GM18907 (cell line): ENCODE measurements around the gene MROH7.

Source experiments
- ATAC-seq: cut with Tn5 transposase; IDR thresholded peaks from one replicate; pipeline ENCODE4 v1.9.1; 2021; ENCODE audit warnings: mild to moderate bottlenecking, moderate library complexity; ENCODE audit not compliant: unreplicated experiment

MROH7 gene

DNA sequence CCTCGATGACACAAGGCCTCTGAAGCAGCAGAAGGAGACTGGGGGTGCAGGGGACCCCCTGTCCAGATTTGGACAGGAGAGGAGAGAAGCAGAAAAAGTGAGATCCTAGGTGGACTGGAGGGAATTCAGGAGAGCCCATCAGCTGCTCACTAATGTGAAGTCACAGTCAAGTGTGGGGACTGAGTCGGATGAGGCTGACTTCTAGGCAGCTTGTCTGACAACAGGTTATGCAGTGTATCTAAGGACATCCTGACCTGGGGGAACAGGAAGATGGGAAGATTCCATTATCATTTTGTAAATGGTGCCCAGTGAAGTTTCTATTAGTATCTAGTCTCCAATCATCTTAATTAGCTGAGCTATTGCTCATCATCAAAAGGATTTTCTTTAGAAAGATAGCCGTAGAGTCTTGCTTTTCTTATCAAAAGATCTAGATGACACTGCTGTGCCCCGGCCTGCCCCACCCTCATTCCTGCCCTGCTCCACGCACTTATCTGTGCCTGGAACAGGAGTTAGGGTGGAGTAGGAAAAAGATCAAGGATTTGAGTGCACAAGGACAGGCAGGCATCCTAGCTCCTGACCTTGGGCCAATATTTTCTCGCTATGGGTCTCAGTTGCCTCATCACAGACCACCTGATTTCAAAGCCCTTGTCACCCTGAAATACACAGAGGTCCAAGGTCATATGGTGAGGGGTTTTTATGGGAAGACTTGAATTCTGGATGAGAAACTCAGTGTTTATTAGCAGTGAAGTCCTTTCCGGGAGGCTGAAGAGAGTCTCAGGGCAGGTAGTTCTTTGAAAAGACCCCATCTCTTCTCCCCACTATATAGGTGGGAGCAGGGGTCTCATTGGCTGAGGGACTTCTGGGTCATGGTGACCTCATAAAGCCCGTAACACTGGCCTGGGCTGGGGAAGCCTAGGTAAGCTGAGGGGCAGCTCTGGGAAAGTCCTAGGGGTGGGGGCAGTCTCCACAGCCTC lies at the start of gene MROH7:
Gene MROH7 (plus strand): TSS at position 924 of the 974 bp plus-strand sequence. CDS start 11,141 bp downstream, outside the sequence.
- no peak for ATAC-seq

DNA sequence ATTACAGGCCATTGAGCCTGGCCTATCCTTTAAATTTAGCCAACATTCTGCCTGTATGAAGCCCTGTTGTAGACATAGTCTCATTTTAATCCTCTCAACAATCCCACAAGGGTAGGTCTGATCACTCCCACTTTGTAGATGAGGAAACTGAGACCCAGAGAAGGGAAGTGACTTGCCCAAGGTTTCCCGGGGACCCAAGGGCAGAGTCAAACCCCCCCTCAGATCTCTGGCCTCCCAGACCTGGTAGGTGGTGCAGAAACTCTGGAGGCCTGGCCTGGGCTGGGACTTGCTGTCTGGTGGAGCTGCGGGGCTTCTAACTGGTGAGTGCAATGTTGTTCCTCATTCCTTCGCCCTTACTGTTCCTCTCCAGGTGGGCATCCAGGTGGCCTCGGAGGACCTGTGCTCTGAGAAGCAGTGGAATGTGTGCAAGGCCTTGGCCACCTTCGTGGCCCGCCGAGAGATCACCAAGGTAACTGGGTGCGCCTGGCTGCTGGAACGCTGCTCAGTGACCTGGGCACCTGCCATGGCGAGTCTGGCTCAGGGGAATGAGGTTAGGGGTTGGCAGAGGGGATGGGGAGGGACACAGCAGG lies 47.9 kb upstream of the MROH7 start:
- no peak for ATAC-seq

DNA sequence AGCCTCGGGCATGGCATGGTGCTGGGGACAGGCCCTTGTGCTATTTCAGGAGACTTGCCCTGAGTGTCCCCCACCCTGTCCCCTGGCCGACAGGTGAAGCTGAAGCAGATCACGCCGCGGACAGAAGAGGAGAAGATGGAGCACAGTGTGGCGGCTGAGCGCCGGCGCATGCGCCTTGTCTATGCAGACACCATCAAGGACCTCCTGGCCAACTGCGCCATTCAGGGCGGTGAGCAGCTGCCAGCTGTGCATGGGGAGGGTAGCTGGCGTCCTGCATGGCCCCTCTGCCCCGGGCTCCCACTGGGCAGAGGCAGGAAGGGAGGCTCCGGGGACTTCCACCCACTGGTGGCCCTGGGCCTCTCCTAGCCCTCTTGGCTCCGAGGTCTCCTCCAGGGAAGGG lies 47.1 kb upstream of the MROH7 start:
- ATAC-seq: no peak

DNA sequence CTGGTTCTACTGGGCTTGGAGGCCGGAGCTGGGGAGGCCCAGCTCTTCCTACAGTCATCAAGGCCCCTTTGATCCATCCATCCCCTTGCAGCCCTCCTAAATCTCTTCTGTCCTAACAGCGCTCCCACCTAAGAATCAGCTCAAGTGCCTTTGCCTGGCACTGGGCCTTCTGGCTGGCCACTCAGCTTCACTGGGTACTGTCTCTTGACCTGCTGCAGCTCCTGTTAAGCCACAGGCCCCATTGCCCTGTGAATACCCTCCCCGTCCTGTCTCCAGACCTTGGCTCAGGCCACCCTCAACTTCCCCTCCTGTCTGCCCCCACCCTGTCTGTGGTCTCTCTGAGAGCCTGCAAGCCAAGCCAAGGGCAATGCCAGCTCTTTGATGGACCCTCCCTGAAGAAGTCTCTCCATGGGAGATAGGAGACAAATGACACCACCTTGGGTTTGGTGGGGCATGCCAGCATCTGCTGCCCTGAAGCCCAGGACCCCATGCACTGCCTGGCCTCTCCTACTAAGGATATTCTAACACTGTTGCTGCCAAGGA lies 45.6 kb upstream of the MROH7 start:
- no peak for ATAC-seq

DNA sequence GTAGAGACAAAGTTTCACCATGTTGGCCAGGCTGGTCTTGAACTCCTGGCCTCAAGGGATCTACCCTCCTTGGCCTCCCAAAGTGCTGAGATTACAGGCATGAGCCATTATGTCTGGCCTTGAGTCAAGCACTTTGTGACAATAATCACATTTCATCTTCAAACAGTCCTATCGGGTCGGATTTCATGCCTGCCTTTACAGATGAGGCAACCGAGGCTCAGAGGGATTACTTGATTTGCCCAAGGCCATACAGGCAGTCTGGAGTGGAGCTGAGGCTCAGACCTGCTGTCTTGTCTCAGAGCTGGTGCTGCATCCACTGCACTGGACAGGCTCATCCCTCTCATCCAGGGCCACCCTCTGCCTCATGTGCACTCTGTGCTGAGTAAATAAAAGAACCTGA lies 44.8 kb upstream of the MROH7 start:
- ATAC-seq: no peak

DNA sequence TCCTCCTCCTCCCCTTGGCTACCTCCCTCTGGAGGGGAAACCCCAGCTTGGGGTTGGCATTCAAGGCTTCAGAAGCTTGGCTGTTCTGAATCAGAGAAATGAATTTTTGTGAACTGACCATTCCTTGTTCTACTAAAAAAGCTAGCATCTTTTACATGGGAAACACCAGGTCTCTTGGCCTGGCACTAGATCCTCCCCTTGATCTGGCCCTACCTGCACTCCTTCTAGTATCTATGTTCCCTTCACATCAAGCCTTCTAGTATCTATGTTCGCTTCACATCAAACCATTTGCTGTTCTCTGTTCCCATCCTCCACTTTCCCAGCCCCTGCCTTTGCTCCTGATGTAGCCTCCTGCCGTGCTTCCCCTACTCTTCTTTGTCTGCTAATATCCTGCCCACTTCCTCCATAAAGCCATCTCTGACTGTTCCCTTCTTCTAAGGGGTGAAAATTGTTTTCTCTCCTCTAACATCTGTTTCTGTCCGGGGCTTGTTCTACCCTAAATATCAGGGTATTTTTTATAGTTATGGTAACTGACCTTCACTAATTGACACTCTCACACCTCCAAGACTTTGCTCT lies 44.0 kb upstream of the MROH7 start:
- ATAC-seq: no peak

DNA sequence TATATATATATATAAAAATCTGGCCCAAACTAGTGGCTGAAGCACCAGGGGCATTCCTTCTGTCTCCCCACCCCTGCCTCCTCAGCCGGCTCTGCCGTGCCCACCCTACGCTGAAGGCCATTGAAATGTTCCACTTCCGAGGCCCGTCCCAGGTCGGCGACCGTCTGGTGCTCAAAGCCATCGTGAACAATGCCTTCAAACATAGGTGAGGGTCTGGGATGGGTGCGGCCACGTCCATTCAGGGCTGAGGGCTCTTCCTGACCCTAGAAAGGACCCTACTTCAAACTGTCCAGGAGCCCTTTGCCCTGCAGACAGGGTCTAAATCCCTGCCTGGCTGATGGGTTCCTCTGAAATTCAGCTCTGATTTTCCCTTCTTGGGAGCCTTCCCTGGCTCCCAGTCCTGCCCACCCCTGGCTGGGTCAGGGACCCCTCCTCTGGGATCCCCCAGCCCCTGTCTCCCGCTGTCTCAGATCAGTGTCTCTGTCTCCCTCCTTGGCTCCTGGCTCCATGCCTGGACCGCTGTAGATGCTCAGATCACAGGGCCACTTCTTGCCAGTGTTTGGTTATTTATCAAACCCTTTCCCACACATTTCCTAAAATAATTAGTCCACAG lies 42.3 kb upstream of the MROH7 start:
- no peak for ATAC-seq

DNA sequence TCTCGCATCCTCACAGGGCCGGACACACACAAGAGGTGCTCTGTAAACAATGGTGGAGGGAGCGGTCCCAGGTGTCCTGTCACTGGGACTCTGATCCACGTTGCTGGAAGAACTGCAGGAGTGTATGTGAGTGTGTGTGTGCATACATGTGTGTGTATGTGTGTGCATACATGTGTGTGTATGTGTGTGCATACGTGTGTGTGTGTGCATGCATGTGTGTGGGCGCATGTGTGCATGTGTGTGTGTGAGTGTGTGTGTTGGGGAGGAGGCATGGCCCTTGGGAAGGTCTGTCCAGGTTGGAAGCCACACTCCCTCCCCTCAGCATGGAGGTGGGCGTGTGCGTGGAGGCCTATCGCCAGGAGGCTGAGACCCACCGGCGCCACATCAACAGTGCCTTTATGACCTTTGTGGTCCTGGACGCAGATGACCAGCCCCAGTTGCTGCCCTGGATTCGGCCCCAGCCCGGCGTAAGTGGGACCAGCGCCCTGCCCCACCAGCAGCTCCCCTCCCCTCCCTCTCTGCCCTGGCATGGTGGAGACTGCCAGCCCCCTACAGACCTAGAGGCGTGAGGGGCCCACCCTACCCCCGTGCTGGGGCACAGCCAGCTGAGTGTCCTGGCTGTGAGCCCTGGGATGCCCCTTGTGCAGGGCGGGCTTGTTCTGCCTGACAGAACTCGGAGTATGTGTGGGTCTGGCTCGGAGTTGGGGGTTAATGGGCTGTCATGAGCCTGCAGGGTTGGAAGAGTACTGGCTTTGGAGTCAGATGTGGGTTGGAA lies 40.5 kb upstream of the MROH7 start:
- ATAC-seq: no peak

DNA sequence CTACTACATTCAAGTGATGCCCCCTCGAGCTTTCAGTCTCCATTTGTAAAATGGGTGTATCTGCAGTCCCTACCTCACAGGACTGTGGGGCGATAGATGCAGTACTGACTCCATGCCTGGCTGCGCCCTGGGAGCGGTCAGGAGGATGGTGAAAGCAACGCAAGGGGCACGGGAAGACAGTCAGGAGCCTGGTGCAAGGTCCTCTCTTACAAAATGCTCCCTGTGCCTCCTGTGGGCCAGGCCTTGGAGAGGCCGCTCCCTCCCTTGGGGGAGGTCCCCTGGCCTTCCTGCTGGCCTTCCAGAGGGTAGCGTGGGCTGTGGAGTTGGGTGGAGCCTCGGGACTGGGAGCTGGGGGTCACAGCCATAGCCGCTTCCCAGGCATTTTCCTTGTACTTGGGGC lies 39.9 kb upstream of the MROH7 start:
- no peak for ATAC-seq

DNA sequence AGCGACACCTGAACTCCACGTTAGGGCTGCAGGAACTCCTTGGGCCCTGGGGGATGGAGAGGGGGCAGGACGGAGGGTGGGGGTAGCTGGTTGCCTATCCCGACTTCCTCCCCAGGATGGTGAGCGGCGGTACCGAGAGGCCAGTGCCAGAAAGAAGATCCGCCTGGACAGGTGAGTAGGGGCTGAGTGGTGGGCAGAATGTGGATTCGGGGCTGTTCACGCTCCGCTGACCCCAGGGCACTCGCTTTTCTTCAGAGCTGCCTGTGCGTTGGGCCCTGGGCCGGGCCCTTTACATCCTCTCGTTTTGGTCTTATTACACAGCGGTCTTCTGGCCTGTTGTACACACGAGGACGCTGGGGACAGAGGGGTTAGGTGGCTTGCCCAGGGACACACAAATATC lies 39.0 kb upstream of the MROH7 start:
- no peak for ATAC-seq

DNA sequence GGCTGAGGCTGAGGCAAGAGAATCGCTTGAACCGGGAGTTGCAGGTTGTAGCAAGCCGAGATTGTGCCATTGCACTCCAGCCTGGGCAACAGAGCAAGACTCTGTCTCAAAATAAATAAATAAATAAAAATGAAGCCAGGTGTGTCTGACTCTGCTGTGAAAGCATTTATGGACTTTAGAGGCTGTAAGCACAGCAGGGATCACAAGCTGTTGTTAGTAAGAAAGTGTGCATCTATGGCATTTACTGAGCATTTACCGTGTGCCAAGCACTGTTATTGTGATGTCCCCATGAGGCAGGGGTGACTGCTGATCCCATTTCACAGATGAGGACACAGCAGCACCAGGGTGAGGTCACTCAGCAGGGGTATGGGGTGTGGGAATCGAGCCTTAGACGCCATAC lies 38.3 kb upstream of the MROH7 start:
- no peak for ATAC-seq

DNA sequence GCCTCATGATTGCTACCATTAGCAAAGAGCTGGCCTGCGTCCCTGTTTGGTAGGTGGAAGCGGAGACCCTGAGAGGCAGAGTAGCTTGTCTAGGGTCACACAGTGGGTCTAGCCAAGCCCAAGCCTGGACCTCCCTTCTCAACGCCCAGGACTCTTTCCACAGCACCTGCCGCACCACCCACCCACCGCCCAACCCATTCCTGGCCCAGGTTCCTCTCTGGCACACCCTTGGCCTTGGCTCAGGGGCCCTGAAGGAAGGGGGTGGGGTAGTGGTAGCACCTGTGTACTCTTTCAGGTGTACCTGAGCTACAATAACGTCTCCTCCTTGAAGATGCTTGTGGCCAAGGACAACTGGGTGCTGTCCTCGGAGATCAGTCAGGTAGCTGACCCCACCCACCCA lies 37.5 kb upstream of the MROH7 start:
- ATAC-seq: no peak

DNA sequence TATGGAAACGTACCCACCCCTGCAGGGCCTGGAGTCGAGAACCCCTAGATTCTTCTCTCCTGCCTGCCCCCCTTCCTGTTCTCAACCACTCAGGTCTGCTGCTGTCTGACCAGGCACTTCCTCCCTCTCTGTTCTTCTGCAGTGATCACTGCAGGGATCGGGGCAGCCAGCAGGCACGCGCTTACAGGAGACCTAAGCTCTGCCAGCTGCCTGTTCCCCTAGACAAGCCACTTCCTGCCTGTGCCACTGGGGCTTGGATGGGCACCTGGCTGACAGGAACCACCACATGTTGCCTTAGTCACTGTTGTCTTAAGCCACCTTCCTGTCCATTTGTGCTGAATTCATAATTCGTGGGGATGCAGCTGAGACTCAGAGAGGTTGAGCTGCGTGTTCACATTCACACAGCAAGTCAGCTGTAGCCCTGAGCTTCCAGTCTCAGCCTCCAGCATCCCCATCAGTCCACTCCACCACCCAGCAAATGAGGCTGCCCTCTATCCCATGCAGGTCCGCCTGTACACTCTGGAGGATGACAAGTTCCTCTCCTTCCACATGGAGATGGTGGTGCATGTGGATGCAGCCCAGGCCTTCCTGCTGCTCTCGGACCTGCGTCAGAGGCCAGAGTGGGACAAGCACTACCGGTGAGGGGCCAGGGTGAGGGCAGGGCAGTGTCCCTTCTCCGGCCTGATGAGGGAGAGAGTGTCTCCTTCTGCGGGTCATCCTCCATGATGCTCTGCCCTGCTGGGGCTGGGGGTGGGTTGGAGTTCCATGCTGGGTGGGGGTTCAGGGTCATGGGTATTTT lies 36.8 kb upstream of the MROH7 start:
- peak; percentile 56 for ATAC-seq

DNA sequence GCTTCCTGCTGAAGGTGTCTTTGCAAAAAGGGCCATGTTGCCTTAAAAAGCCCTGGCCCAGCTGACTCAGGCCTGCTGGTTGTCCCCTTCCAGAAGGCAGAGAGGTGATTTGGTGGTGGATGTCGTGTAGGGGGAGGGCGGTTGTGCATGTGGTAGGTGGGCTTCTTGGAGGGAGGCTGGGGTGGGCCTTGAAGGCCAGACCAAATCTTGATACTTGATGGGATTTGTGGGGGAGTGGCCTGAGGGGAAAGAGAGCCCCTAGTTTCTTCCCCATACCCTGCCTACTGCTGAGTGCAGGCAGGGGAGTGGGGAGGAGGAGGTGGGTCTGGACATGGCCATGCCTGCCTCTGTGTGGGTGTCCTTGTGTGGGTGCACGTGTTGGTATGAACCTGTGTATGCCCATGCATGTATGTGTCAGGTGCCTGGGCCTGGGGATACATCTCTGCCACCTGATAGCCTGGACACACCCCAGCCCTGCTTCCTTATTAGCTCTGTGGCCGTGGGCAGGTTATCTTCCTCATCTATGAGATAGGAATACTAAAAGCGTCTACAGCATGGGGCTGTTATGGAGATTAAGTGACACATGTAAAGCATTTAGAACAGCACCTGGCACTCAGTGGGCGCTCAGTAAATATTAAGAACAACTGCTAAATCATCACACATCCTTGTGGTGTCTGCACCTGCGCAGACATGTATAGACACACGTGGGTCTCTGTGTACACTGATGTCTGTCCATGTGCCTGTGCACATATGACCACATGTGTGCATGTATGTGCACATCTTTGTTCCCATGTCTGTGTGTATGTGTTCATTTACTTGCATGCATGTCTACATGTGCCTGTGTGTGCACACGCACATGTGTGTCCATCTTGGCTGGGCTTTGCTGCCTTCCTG lies 35.2 kb upstream of the MROH7 start:
- no peak for ATAC-seq

DNA sequence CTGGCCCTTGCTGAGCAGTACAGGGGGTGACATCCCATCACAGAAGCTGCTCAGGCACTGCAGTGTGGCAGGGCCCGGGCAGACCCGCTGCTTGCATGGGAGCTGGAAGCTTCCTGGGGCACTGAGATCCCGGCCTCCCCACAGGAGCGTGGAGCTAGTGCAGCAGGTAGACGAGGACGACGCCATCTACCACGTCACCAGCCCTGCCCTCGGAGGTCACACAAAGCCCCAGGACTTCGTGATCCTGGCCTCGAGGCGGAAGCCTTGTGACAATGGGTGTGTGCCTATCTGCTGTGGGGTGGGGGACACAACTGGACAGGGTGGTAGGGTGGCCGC lies 34.6 kb upstream of the MROH7 start:
- no peak for ATAC-seq

DNA sequence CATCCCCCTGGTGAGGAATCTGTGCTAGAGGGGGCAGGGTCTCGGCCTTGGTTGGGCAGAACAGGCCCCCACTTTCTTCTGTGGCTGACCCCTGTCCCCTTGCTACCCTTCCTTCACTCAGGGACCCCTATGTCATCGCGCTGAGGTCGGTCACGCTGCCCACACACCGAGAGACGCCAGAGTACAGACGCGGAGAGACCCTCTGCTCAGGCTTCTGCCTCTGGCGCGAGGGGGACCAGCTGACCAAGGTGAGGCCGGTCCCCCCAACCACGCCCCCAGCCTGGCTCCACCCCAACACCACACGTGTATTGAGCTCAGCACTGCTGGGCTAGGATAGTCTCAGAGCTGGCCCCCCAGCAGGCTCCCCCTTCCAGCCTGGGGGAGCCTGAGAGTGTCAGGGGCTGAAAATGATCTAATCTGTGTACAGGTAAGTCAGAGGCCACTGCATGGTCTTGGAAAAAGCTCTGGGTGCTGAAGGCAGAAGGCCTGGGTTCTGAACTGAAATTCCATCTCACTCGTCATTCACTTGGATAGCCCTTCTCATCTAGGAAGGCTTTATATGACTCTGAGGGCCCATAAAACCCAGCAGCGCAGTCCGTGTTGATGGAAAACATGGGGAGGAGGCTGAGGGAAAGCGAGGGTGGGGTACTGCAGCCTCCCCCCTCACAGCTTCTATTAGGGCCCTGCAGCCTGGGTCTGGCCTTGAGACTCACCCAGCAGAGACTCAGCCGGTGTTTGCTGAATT lies 33.6 kb upstream of the MROH7 start:
- ATAC-seq: no peak

DNA sequence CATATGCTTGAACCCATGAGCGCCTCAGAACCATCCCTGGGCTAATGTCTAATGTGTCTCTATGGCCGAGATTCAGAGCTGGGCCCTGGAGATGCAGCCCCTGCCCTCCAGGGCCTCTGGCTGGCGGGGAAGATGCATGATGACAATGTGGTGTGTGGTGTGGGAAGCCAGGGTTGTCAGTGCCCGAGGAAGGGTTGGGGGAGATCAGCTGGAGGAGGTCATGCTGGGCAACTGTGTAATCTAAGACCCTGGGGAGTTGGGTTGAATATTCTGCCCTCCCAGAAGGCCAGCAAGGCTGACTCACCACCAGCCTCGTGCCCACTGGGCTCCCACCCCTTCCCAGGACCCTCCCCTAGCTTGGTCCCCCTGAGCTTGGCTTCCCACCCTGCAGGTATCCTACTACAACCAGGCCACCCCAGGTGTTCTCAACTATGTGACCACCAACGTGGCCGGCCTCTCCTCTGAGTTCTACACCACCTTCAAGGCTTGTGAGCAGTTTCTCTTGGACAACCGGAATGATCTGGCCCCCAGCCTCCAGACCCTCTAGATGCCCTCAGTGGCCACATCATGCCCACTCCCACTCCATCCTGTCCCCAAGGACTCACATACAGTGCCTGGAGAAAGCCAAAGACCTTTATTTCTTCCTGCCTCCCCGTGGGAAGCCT lies 32.9 kb upstream of the MROH7 start:
- ATAC-seq: no peak
